H1 (cell line): ENCODE results near the gene OGG1. TPM values are rescaled to one million over a fixed set of nuclear protein-coding genes. Genes with fewer than 3 reads are reported as not detected.

Experiments
- CTCF ChIA-PET: fragments of 300-600 bp; sonication (Branson Sonifier 250); formaldehyde crosslinking; loops from one replicate; lab custom pipeline; 2021; ENCODE audit not compliant: partially characterized antibody; lab: Charles Lee
- POLR2A ChIA-PET: fragments of 300-600 bp; sonication (Branson Sonifier 250); formaldehyde crosslinking; loops from one replicate; lab custom pipeline; 2021; ENCODE audit warnings: inconsistent platforms; ENCODE audit not compliant: partially characterized antibody; lab: Charles Lee
- DNase-seq, 2 experiments: peaks; one replicate each; pipeline versions ENCODE4 v3.0.0 to v3.0.0-alpha.2; 2010 to 2022; ENCODE audit warnings: low spot score in 2 of 2, low read depth in 1 of 2, mixed read lengths in 1 of 2
- FAIRE-seq: peaks from 2 replicates; lab custom pipeline; 2011; peaks lifted over from hg19 to GRCh38; lab: Jason Lieb, UNC
- H2AFZ ChIP-seq: 2 replicates; pipeline ENCODE4 v1.8.1; 2012; ENCODE audit warnings: low read length, inconsistent platforms
- H2AK5ac ChIP-seq: 2 replicates; pipeline ENCODE4 v1.6.1; 2013; ENCODE audit warnings: low read depth, low read length
- H2BK120ac ChIP-seq: replicated peaks from 2 replicates; pipeline ENCODE3; 2013; ENCODE audit warnings: low read depth, low read length, inconsistent platforms
- H2BK12ac ChIP-seq: 2 replicates; pipeline ENCODE4 v1.6.1; 2013; ENCODE audit warnings: low read depth, low read length
- H2BK15ac ChIP-seq: 2 replicates; pipeline ENCODE4 v1.6.1; 2013; ENCODE audit warnings: low read length
- H2BK20ac ChIP-seq: 2 replicates; pipeline ENCODE4 v1.6.1; 2013; ENCODE audit warnings: low read length
- H2BK5ac ChIP-seq: 2 replicates; pipeline ENCODE4 v1.6.1; 2013; ENCODE audit warnings: low read depth, low read length
- H3K14ac ChIP-seq: 2 replicates; pipeline ENCODE4 v1.6.1; 2013; ENCODE audit warnings: inconsistent platforms; ENCODE audit not compliant: insufficient read length
- H3K18ac ChIP-seq: 2 replicates; pipeline ENCODE4 v1.6.1; 2013; ENCODE audit warnings: low read length; ENCODE audit errors: extremely low read depth
- H3K23ac ChIP-seq: 2 replicates; pipeline ENCODE4 v1.6.1; 2013; ENCODE audit warnings: inconsistent platforms; ENCODE audit not compliant: insufficient read length
- H3K23me2 ChIP-seq: 2 replicates; pipeline ENCODE4 v1.6.1; 2013; ENCODE audit warnings: low read depth, low read length
- H3K27ac ChIP-seq: 2 replicates; pipeline ENCODE4 v1.6.1; 2011; ENCODE audit warnings: low read depth, low read length, inconsistent platforms
- H3K27me3 ChIP-seq, 4 experiments: replicated peaks in 1 of 4; 1 replicate in 1 of 4; 2 replicates in 3 of 4; pipeline versions ENCODE4 v1.6.1 to v1.8.1; 2011 to 2013; ENCODE audit warnings: low read length in 3 of 4, mild to moderate bottlenecking in 3 of 4, inconsistent platforms in 2 of 4, mixed read lengths in 2 of 4, moderate library complexity in 1 of 4; ENCODE audit not compliant: control insufficient read depth in 3 of 4, insufficient read depth in 3 of 4; ENCODE audit errors: extremely low read depth in 1 of 4
- H3K36me3 ChIP-seq, 4 experiments: 2 replicates each; pipeline versions ENCODE4 v1.6.1 to v1.8.1; 2011 to 2013; ENCODE audit warnings: mild to moderate bottlenecking in 4 of 4, low read length in 3 of 4, moderate library complexity in 2 of 4, control low read depth in 1 of 4, inconsistent platforms in 1 of 4; ENCODE audit not compliant: insufficient read depth in 4 of 4, control insufficient read depth in 2 of 4
- H3K4ac ChIP-seq: replicated peaks from 2 replicates; pipeline ENCODE3; 2013; ENCODE audit warnings: low read length, low read depth, mixed read lengths, inconsistent platforms; ENCODE audit not compliant: insufficient read length
- H3K4me1 ChIP-seq, 4 experiments: replicated peaks in 1 of 4; 1 replicate in 1 of 4; 2 replicates in 3 of 4; pipeline versions ENCODE4 v1.6.1 to v1.8.1; 2011 to 2013; ENCODE audit warnings: low read length in 3 of 4, inconsistent platforms in 2 of 4, mixed read lengths in 1 of 4; ENCODE audit not compliant: insufficient read depth in 4 of 4, control insufficient read depth in 3 of 4
- H3K4me2 ChIP-seq, 2 experiments: 2 replicates each; pipeline versions ENCODE4 v1.6.1 to v1.8.1; 2011 to 2013; ENCODE audit warnings: low read depth in 2 of 2, low read length in 2 of 2, control low read depth in 1 of 2, inconsistent platforms in 1 of 2, mild to moderate bottlenecking in 1 of 2; ENCODE audit not compliant: insufficient read depth in 1 of 2
- H3K4me3 ChIP-seq, 4 experiments: fragments of 200-600, 300-600 bp in 1 of 4; sonication (generic), shearing (Covaris generic), sonication (Bioruptor Twin) in 1 of 4; 2 replicates each; pipeline versions ENCODE4 v1.5.1 to v1.8.1; 2011 to 2016; ENCODE audit warnings: low read length in 4 of 4, low read depth in 3 of 4, control low read depth in 2 of 4, inconsistent platforms in 2 of 4, mild to moderate bottlenecking in 2 of 4, mixed read lengths in 1 of 4, moderate library complexity in 1 of 4; ENCODE audit not compliant: insufficient read depth in 2 of 4; ENCODE audit errors: extremely low read depth in 1 of 4
- H3K56ac ChIP-seq: replicated peaks from 2 replicates; pipeline ENCODE3; 2013; ENCODE audit warnings: low read depth, mild to moderate bottlenecking, mixed read lengths, low read length, inconsistent platforms; ENCODE audit not compliant: insufficient read length
- H3K79me1 ChIP-seq: 2 replicates; pipeline ENCODE4 v1.6.1; 2013; ENCODE audit warnings: low read depth, low read length, control low read depth
- H3K79me2 ChIP-seq, 2 experiments: 2 replicates each; pipeline versions ENCODE4 v1.6.1 to v1.8.1; 2012 to 2013; ENCODE audit warnings: low read length in 2 of 2, mild to moderate bottlenecking in 2 of 2, inconsistent platforms in 1 of 2; ENCODE audit not compliant: insufficient read depth in 2 of 2, control insufficient read depth in 1 of 2
- H3K9ac ChIP-seq, 4 experiments: replicated peaks in 1 of 4; 1 replicate in 1 of 4; 2 replicates in 3 of 4; pipeline versions ENCODE4 v1.6.1 to v1.8.1; 2011 to 2013; ENCODE audit warnings: low read depth in 3 of 4, low read length in 3 of 4, control low read depth in 2 of 4, mild to moderate bottlenecking in 2 of 4, moderate library complexity in 2 of 4, inconsistent platforms in 1 of 4; ENCODE audit errors: extremely low read depth in 1 of 4
- H3K9me3 ChIP-seq, 2 experiments: 2 replicates each; pipeline versions ENCODE4 v1.6.1 to v1.8.1; 2012 to 2013; ENCODE audit warnings: mild to moderate bottlenecking in 2 of 2, moderate library complexity in 2 of 2, control low read depth in 1 of 2, inconsistent platforms in 1 of 2, low read depth in 1 of 2, low read length in 1 of 2, mixed read lengths in 1 of 2; ENCODE audit not compliant: insufficient read depth in 2 of 2
- H4K20me1 ChIP-seq, 2 experiments: replicated peaks in 1 of 2; 2 replicates each; pipeline versions ENCODE3 to v1.8.1; 2011 to 2013; ENCODE audit warnings: inconsistent platforms in 2 of 2, low read length in 2 of 2, mild to moderate bottlenecking in 1 of 2; ENCODE audit not compliant: insufficient read depth in 2 of 2, control insufficient read depth in 1 of 2
- H4K5ac ChIP-seq: 2 replicates; pipeline ENCODE4 v1.6.1; 2013; ENCODE audit warnings: low read length, low read depth, mixed read lengths, inconsistent platforms; ENCODE audit not compliant: insufficient read length
- H4K8ac ChIP-seq: 2 replicates; pipeline ENCODE4 v1.8.0; 2013; ENCODE audit warnings: mild to moderate bottlenecking, moderate library complexity, low read length, inconsistent platforms; ENCODE audit not compliant: insufficient read depth; ENCODE audit errors: extremely low read depth
- H4K91ac ChIP-seq: replicated peaks from 2 replicates; pipeline ENCODE3; 2013; ENCODE audit warnings: low read length, mixed read lengths, inconsistent platforms; ENCODE audit not compliant: insufficient read length
- E2F6 ChIP-seq: IDR thresholded peaks from 2 replicates; pipeline ENCODE4 v1.6.1; 2012; ENCODE audit warnings: inconsistent platforms
- NRF1 ChIP-seq: IDR thresholded peaks from 2 replicates; pipeline ENCODE4 v1.6.1; 2011; ENCODE audit warnings: mild to moderate bottlenecking, low read depth, low read length, improper control_type of control experiment
- POLR2A ChIP-seq, 2 experiments: IDR thresholded peaks; 1 replicate in 1 of 2; 2 replicates in 1 of 2; pipeline ENCODE4 v1.6.1; 2011; ENCODE audit warnings: low read depth in 2 of 2, low read length in 2 of 2, mild to moderate bottlenecking in 2 of 2; ENCODE audit errors: control extremely low read depth in 1 of 2
- TBP ChIP-seq: IDR thresholded peaks from 2 replicates; pipeline ENCODE4 v1.6.1; 2011; ENCODE audit warnings: low read depth, low read length, improper control_type of control experiment
- WGBS, 2 experiments: shearing (Covaris generic) in 1 of 2; methylation state at CpG; one replicate each; pipeline versions ENCODE4 v1.1.6 to v1.1.7; 2013 to 2015; ENCODE audit warnings: low lambda C conversion rate in 2 of 2, mixed read lengths in 2 of 2, inconsistent platforms in 1 of 2, low coverage in 1 of 2, missing lambda C conversion rate in 1 of 2; ENCODE audit not compliant: insufficient replicate concordance in 2 of 2, insufficient coverage in 1 of 2, insufficient read length in 1 of 2; ENCODE audit errors: extremely low coverage in 1 of 2, missing lambda C conversion rate in 1 of 2; 5-methylcytosine and 5-hydroxymethylcytosine counted together
- polyA plus RNA-seq, 7 experiments: library from polyadenylated mRNA; depleted of rRNA in 3 of 7; stranded (reverse) in 5 of 7; unstranded in 2 of 7; fragments of >200 nt in 5 of 7; fragments of 200-250 nt in 2 of 7; gene quantifications; 1 replicate in 5 of 7; 2 replicates in 1 of 7; 4 replicates in 1 of 7; pipeline versions ENCODE4 v1.2.1 to v1.2.3, GENCODE V29; 2011 to 2013; ENCODE audit warnings: missing spikeins in 2 of 7, mixed read lengths in 2 of 7
- total RNA-seq: library from RNA; stranded (reverse); fragmentation: NEBNext Ultra II Directional; extraction: Animal tissue kit (Norgen Biotek cat#: 25700); gene quantifications from 2 replicates; pipeline ENCODE4 v1.2.1, GENCODE V29; 2021

Gene OGG1
- total and polyA plus RNA-seq, 2 of the 8 experiments (the other 6 are each of a cell fraction or from before 2014, with no cell fraction given), result 29.6 to 46.8 TPM

- Histone ChIP-seq H3K9me3 (no peaks in the 10 kb centered on the region), H3K56ac (no peak overlapping the region), H3K36me3 (no peaks in the 10 kb centered on the region), H3K18ac (no peak overlapping the region), H2AFZ (no peak overlapping the region), H4K91ac (no peak overlapping the region), H4K20me1 (peaks cover 0 to 1% of the 10 kb centered on the region in 2 experiments), H3K4me1 (no peaks in the 10 kb centered on the region; a peak in 1 of 7 replicates), H3K14ac (no peak overlapping the region), H3K4me3 (no peak overlapping the region), H4K5ac (no peak overlapping the region), H2AK5ac (no peak overlapping the region), H3K4ac (no peak overlapping the region), H2BK12ac (no peak overlapping the region), H3K27me3 (no peaks in the 10 kb centered on the region), H2BK15ac (no peak overlapping the region), H3K79me1 (no peaks in the 10 kb centered on the region), H2BK5ac (no peak overlapping the region), H3K9ac (no peak overlapping the region), H2BK120ac (no peak overlapping the region), H3K23ac (no peak overlapping the region), H4K8ac (no peak overlapping the region), H3K79me2 (no peaks in the 10 kb centered on the region), H2BK20ac (no peak overlapping the region), H3K4me2 (no peak overlapping the region), H3K27ac (no peak overlapping the region), H3K23me2 (peaks cover 8% of the 10 kb centered on the region; the same call in 1 of the 2 replicates)
- DNase-seq, result no peak
- POLR2A ChIA-PET, result interaction anchor here (1.2 to 1.4 kb wide), 2 partner anchors 14 to 24 kb away, joined by 3 read pairs; no protein-coding TSS in a partner anchor
- 89% methylated on average over 2 of the region's 2 CpGs; no CpG with 5 or more reads in 1 of the 2 experiments for WGBS, 2 experiments
- CTCF ChIA-PET, result interaction anchor here (0.6 to 1.5 kb wide), 10 partner anchors 11 to 227 kb away, joined by 3 to 4 read pairs (median 3); no protein-coding TSS in a partner anchor
- no peak for FAIRE-seq
- TF ChIP-seq NRF1 (no peak), TBP (no peak), E2F6 (no peak), POLR2A (IDR thresholded peaks at IDR 0.05; ENCODE audit: control extremely low read depth in 1 of 2, low read depth in 2 of 2, low read length in 2 of 2) (no peak)
Observed at GRCh38 chr3:9721700-9722060, 28.1 kb upstream of the OGG1 start.
